Smooth muscle cell (in vitro differentiated cells): Measurements from ENCODE around the gene KCNB1. TPM values are rescaled to one million over a fixed set of nuclear protein-coding genes. Genes with fewer than 3 reads are reported as not detected.

Source experiments
- DNase-seq: peaks from one replicate; lab custom pipeline; 2025; ENCODE audit not compliant: unreplicated experiment; lab: John Stamatoyannopoulos, UW
- H2AFZ ChIP-seq: fragments of 200-600 bp; sonication (generic); 2 replicates; pipeline ENCODE4 v1.6.0; 2016; ENCODE audit warnings: antibody characterized with exemption, low read depth, mild to moderate bottlenecking
- H3F3A ChIP-seq: fragments of 200-600 bp; sonication (generic); 2 replicates; pipeline ENCODE4 v1.6.0; 2017; ENCODE audit warnings: antibody characterized with exemption, low read depth
- H3K27ac ChIP-seq: fragments of 200-600 bp; sonication (generic); 2 replicates; pipeline ENCODE4 v1.5.1; 2016; ENCODE audit warnings: low read depth, mild to moderate bottlenecking
- H3K27me3 ChIP-seq: fragments of 200-600 bp; sonication (generic); 2 replicates; pipeline ENCODE4 v1.6.1; 2016; ENCODE audit warnings: low read depth, mild to moderate bottlenecking
- H3K36me3 ChIP-seq: fragments of 200-600 bp; sonication (generic); 2 replicates; pipeline ENCODE4 v1.5.1; 2016; ENCODE audit warnings: low read depth
- H3K4me1 ChIP-seq: fragments of 200-600 bp; sonication (generic); 2 replicates; pipeline ENCODE4 v1.5.1; 2016; ENCODE audit warnings: low read depth
- H3K4me2 ChIP-seq: fragments of 200-600 bp; sonication (generic); 2 replicates; pipeline ENCODE4 v1.6.0; 2016; ENCODE audit warnings: mild to moderate bottlenecking
- H3K4me3 ChIP-seq: fragments of 200-600 bp; sonication (generic); 2 replicates; pipeline ENCODE4 v1.5.1; 2016; ENCODE audit warnings: mild to moderate bottlenecking
- H3K79me2 ChIP-seq: fragments of 200-600 bp; sonication (generic); 2 replicates; pipeline ENCODE4 v1.6.0; 2016; ENCODE audit warnings: low read depth, mild to moderate bottlenecking
- H3K9ac ChIP-seq: fragments of 200-600 bp; sonication (generic); 2 replicates; pipeline ENCODE4 v1.6.0; 2016; ENCODE audit warnings: low read depth
- H3K9me3 ChIP-seq: fragments of 200-600 bp; sonication (generic); replicated peaks from 2 replicates; pipeline ENCODE4 v1.5.1; 2016; ENCODE audit warnings: low read depth
- H4K20me1 ChIP-seq: fragments of 200-600 bp; sonication (generic); 2 replicates; pipeline ENCODE4 v1.6.0; 2016; ENCODE audit warnings: low read depth
- WGBS: methylation state at CpG from one replicate; pipeline ENCODE4 v1.1.7; 2016; ENCODE audit warnings: low lambda C conversion rate; 5-methylcytosine and 5-hydroxymethylcytosine counted together
- polyA plus RNA-seq: library from polyadenylated mRNA; unstranded; fragments of >200 nt; fragmentation: Nextera tagmentation; extraction: Ambion mirVana; gene quantifications from 2 replicates; pipeline ENCODE4 v1.2.1, GENCODE V29; 2016
- total RNA-seq: library from RNA; depleted of rRNA; stranded (reverse); fragments of >200 nt; gene quantifications from 2 replicates; pipeline ENCODE4 v1.2.3, GENCODE V29; 2014
- TF ChIP-seq, protein P1 (sequence below): fragments of 200-600 bp; sonication (generic); IDR thresholded peaks from 2 replicates; pipeline ENCODE4 v1.5.1; 2017; ENCODE audit warnings: borderline replicate concordance, mild to moderate bottlenecking, antibody characterized with exemption; ENCODE audit not compliant: insufficient read depth, poor library complexity, severe bottlenecking

Gene KCNB1
- total and polyA plus RNA-seq, 2 experiments from 2014 or later: not detected

DNA sequence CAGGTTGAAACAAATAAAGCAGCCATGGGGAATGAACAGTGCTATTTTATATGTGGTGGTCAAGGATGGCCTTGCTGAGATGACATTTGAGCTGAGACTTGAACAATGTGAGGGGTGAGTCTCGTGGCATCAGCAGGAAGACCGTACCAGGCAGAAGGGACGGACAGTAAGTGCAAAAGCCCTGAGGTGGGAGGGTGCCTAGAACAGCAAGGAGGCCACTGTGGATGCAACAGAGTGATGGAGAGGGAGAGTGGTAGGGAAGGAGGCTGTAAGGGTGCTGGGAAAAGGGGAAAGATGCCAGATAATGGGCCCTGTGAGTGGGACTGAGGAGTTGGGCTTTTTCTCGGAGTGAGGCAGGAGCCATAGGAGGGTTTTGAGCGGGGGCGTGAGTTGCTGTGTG, 11.5 kb downstream of the KCNB1 start:
- no peak overlapping the region for H2AFZ ChIP-seq
- no peaks in the 10 kb centered on the region for H4K20me1 ChIP-seq
- no peaks in the 10 kb centered on the region for H3K9me3 ChIP-seq
- H3K4me1 ChIP-seq: no peaks in the 10 kb centered on the region
- no peak overlapping the region for H3K4me2 ChIP-seq
- peaks cover 28% of the 10 kb centered on the region for H3K27me3 ChIP-seq
- WGBS: 81% methylated on average over 6 of the region's 6 CpGs
- no peak overlapping the region for H3K27ac ChIP-seq
- H3K4me3 ChIP-seq: no peak overlapping the region
- no peaks in the 10 kb centered on the region for H3K36me3 ChIP-seq
- H3K9ac ChIP-seq: no peak overlapping the region
- H3F3A ChIP-seq: no peaks in the 10 kb centered on the region
- no peak for DNase-seq
- no peaks in the 10 kb centered on the region for H3K79me2 ChIP-seq
- TF ChIP-seq, protein P1, sequence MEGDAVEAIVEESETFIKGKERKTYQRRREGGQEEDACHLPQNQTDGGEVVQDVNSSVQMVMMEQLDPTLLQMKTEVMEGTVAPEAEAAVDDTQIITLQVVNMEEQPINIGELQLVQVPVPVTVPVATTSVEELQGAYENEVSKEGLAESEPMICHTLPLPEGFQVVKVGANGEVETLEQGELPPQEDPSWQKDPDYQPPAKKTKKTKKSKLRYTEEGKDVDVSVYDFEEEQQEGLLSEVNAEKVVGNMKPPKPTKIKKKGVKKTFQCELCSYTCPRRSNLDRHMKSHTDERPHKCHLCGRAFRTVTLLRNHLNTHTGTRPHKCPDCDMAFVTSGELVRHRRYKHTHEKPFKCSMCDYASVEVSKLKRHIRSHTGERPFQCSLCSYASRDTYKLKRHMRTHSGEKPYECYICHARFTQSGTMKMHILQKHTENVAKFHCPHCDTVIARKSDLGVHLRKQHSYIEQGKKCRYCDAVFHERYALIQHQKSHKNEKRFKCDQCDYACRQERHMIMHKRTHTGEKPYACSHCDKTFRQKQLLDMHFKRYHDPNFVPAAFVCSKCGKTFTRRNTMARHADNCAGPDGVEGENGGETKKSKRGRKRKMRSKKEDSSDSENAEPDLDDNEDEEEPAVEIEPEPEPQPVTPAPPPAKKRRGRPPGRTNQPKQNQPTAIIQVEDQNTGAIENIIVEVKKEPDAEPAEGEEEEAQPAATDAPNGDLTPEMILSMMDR: no peak

DNA sequence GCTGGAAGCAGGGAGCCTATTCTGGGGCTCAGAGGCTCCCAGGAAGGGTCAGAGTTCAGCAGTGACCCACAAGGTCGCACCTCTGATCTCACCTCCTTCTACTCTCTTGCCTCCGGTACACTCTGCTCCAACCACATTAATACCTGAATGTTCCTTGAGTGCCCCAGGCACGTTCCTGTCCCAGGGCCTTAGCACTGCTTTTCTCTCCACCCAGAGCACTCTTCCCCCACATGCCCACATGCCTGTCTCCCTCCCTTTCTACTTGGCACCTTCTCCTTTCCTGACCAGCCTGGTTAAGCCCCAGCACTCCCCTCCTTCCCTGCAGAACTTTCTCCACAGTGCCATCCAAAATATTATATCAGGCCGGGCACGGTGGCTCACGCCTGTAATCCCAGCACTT, 13.4 kb downstream of the KCNB1 start:
- Histone ChIP-seq H3K9me3 (no peaks in the 10 kb centered on the region), H3K4me1 (no peaks in the 10 kb centered on the region), H3K36me3 (no peaks in the 10 kb centered on the region), H3K27me3 (peaks cover 28% of the 10 kb centered on the region), H3K79me2 (no peaks in the 10 kb centered on the region), H2AFZ (no peak overlapping the region), H3K9ac (no peak overlapping the region), H4K20me1 (no peaks in the 10 kb centered on the region), H3K4me2 (no peak overlapping the region), H3K4me3 (no peak overlapping the region), H3F3A (no peaks in the 10 kb centered on the region), H3K27ac (no peak overlapping the region)
- TF ChIP-seq, protein P1: no peak
- DNase-seq: no peak
- 88% methylated on average over 6 of the region's 6 CpGs for WGBS

DNA sequence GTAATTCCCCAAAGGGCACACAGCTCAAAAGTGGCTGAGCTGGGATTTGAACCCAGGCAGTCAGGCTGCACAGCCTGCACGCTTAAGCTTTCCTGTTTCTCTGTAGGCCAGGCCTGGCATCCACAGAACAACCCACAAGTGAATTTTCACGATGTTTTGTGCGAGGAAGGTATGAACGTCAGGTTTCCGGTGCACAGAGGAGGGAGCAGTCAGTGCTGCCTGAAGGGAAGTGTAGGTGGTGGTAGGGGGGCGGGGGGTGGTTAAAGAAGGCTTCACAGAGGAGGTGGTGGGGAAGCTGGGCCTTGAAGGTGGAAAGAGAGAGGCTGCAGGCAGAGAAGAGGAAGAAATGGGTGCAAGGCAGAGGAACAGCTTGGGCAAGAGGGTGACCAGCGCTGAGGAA, 14.1 kb downstream of the KCNB1 start:
- Histone ChIP-seq H2AFZ (no peak overlapping the region), H3K4me3 (no peak overlapping the region), H3K9me3 (no peaks in the 10 kb centered on the region), H3K27me3 (peaks cover 28% of the 10 kb centered on the region), H3K9ac (no peak overlapping the region), H3K79me2 (no peaks in the 10 kb centered on the region), H3K27ac (no peak overlapping the region), H3K36me3 (no peaks in the 10 kb centered on the region), H3F3A (no peaks in the 10 kb centered on the region), H3K4me2 (no peak overlapping the region), H4K20me1 (no peaks in the 10 kb centered on the region), H3K4me1 (no peaks in the 10 kb centered on the region)
- TF ChIP-seq, protein P1: no peak
- no peak for DNase-seq
- WGBS: 78% methylated on average over 7 of the region's 7 CpGs

DNA sequence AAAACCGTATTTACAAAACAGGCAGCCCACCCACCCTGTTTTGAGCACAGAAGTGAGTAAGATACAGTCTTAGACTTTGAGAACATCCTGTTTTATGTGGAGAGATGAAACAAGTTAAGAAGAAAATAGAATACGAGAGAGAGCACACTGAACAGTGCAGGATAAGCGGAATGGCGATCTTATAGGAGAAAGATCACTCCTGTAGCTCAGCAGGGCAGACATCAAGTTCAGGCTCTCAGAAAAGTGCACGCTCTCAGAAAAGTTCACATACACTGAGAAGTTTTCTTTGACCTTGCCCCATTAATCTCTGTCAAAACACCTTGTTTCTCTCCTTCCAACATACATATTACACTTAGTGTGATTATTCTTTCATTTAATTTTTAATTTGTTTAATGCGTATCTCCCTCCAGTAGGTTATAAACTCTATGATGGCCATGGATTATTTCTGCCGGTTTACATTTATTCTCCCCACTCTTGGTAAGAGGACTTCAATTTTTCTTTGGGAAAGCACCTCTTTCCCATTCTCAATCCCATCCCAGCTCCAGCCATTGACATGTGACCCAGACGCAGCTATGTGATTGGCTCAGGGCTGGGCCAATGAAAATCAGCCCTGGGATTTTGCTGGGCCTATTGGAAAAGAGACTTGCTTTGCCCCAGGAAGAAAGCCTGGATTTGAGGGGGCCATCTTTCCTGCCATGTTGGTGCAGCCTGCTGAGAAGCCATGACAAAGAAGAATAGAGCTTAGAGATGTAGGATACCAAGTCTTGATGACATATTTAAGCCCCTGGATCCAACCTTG, 16.2 kb downstream of the KCNB1 start:
- Histone ChIP-seq H4K20me1 (no peaks in the 10 kb centered on the region), H3F3A (no peaks in the 10 kb centered on the region), H3K4me2 (no peak overlapping the region), H2AFZ (no peak overlapping the region), H3K27me3 (peaks cover 21% of the 10 kb centered on the region), H3K4me1 (no peaks in the 10 kb centered on the region), H3K9ac (no peak overlapping the region), H3K27ac (no peak overlapping the region), H3K9me3 (no peaks in the 10 kb centered on the region), H3K4me3 (no peak overlapping the region), H3K36me3 (no peaks in the 10 kb centered on the region), H3K79me2 (no peaks in the 10 kb centered on the region)
- no peak for DNase-seq
- TF ChIP-seq, protein P1: no peak
- WGBS: 92% methylated on average over 8 of the region's 8 CpGs
